Activated CD4-positive, alpha-beta T cell treated with anti-CD3 and anti-CD28 coated beads for 1 hour (primary cell): ENCODE measurements around the gene PGAM1.
"Not testable (repeated sequence)": the region's sequence is repeated elsewhere in the genome, so short reads cannot be mapped to it uniquely, and the experiment has no call there.

ENCODE experiments used
- DNase-seq: peaks from one replicate; pipeline ENCODE4 v3.0.0-alpha.2; 2020

Gene PGAM1

DNA sequence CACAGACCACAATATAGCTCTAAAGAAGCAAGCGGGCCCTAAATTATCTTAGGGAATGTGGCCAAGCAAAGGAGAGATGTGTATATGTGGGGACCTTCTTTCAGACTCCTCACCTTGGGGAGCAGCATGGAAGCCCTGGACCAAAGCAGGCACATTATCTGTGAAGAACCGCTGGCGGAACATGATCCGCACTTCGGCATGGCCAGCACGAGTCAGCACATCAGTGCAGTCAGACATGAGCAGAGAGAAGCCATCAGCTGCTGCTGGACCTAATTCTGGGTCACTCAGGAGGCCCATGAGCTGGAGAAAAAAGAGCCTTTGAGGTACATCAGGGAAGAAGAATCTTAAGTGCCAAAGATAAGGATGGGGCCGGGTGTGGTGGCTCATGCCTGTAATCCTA lies 33.9 kb downstream of the PGAM1 start:
- no peak for DNase-seq

DNA sequence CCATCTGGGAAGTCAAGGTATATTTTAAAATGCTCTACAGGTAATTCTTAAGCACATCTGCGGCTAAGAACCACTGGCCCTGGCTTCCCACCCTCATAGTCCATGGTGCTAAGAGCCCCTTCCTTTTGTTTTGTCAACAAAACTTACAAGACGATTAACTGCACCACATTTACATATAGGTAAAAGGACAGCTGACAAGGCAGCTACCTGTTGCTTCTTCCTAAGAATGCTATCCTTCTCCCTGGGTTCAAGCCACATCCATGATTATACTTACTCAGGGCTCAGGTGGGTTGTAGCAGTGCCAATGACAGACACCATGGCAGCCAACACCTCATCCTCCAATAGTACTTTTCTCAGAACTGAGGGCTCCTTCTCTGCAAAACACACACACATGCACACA lies 36.3 kb downstream of the PGAM1 start:
- DNase-seq: no peak

DNA sequence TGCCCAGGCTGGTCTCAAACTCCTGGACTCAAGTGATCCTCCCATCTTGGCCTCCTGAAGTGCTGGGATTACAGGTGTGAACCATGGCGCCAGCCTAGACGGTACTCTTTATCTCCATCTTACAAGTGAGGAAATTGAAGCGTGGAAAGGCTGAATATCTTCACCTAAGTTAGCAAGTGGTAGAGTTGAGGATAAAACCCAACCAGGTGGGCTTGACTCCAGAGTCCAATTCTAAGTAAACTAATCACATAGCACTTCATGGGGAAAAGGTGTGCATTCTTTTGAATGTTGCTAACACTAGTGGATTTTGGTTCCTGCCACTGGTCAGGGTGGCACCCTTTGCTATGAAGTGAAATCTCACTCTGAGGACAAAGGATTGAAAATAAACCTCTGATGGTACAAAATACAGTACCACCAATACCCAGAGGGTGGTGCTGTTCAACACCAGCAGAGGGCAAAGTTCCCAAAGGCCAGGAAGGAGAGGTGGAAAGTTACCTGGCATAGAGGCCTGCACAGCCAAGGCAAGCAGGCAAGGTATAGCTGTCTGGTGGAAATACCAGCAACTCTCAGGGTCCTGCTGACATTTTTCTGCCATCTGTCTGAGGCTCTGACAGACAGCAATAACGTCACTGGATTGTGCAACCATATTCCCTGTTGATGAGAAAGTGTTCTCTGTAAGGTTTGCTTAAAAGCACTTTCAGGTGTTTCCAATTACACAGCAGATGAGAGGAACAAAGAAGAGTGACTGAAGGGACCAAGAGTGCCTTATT lies 37.6 kb downstream of the PGAM1 start:
- no peak for DNase-seq

DNA sequence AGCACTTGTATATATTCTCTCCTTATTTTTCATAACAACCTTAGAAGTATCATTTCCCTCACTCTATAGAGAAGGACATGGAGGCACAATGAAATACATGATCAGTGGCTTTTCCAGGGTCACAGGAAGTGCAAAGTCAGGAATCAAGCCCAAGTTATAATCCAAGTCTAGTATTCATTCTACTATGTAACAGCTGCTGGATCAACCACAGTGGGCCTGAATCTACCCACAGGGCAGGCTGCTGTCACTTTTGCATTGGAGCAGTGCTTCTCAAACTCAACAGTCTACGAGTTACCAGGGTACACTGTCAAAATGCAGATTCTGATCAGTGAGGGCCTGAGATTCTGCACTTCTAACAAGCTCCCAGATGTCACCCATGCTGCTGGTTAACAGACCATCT lies 38.2 kb downstream of the PGAM1 start:
- DNase-seq: no peak

DNA sequence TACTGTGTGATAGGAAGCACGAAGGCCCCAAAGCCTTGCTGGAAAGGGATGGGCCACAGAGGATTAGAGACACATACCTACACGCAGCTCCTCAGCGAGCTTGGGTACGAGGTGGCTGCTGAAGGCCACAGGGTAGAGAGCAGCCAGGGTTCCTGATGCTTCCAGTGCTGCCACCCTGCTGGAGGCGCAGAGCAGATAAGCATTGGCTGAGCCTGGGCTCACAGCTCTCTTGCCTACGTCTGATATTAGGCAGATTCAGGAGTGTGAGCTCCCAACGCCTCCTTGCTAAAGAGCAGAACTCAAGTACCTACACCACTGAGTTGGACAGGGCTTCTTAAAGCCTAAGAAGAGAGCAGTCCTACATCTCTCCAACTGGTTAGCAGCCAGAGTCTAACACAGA lies 40.0 kb downstream of the PGAM1 start:
- DNase-seq: no peak

DNA sequence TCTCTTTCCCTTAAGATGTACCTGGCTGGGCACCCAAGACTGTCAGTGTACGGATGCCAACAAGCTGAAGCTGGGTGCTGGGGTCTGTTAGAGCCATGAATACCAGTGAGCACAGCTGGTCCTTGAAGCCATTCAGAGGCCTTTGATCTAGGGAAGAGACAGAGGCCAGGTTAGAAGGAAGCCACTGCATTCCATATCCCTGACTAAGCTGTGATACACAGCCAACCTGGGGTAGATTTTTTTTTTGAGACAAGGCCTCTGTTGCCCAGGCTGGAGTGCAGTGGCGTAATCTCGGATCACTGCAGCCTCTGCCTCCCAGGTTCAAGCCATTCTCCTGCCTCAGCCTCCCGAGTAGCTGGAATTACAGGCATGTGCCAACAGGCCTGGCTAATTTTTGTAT lies 40.8 kb downstream of the PGAM1 start:
- no peak for DNase-seq

DNA sequence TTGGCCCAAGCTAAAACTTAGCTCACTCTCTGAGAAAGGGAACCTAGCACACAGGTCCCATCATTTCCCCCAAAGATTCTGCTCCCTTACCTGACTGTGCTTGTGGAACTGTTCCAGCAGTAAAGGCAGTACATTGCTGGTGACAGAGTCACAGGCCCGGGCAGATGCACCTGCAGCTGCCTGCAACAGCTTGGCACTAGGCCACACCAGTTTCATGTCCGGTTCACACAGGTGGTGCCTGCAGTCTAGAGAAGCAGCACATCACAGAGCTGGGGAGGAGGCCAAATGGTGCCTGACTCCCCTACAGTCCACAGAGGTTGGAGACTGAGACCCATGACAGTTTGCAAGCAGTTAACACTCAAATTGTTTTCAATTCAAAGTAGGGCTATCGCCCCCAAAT lies 42.2 kb downstream of the PGAM1 start:
- no peak for DNase-seq

DNA sequence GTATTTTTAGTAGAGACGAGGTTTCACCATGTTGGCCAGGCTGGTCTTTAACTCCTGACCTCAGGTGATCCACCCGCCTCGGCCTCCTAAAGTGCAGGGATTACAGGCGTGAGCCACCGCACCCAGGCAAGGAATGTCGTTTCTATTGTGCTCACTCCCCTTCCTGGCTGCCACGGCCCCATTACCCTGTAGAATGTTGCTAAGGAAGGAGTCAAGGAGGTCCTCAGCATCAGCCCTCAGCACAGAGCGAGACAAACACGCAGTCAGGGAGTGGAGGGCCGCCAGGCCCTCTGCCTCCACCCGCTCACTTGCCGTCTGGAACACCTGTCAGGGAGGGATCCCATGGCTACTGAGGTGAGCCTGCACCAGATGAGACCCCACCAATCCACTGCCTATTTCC lies 42.8 kb downstream of the PGAM1 start:
- not testable (repeated sequence) for DNase-seq

DNA sequence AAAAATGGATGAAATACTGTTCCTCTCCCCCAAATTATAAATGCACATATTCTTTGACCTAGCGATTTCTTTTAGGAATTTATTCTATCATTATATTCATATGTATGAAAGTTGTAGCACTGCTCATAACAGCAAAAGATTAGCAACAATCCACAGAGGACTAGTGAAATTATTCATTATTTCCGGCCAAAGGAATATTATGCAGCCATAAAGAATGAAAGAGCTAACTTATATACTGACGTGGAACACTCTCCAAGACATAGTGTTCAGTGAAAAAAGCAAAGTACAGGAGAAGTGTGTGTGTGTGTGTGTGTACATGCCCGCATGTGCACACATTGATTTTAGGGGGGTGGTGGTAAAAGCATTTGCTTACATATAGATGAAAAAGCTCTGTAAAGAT lies 48.9 kb downstream of the PGAM1 start:
- DNase-seq: no peak

DNA sequence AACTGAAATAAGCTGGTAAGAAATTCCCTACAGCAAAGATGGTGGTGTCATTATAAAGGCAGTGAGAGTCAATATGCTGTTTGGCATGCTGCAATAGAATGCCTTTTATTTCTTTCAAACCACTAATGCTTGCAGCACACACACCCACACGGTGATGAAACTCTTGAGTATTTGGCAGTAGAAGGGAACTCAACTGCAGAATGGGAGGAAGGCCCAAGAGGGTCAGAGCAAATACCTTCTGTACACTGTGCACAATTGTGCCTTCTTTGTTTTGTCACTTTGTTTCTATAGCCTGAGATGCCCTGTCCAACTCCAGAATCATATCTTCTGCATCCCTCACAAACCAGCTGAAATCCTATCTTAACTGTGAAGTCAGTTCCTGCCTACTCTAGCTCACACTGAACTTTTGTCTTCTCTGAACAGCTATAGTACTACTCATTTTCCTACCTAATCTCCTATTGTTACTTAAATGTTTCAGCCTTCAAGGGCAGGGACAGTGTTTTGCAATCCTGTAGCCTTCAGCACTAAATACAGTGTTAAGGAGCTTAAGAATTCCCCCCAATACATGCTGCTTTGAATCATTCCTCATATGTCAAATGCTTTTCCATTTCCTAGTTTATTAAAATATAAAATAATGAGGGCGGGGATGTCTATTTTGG lies 50.1 kb downstream of the PGAM1 start:
- no peak for DNase-seq

DNA sequence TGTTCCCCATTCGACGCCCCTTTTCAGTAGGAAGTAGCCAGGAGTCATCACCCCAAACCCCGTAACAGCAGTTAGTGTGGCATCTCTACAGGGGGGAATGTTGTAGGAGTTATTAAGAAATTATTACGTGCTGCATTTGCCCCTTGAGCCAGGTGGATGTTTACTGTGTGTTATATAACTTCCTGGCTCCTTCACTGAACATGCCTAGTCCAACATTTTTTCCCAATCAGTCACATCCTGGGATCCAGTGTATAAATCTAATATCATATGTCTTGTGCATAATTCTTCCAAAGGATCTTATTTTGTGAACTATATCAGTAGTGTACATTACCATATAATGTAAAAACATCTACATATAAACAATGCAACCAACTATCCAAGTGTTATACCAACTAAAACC lies 53.4 kb downstream of the PGAM1 start:
- not testable (repeated sequence) for DNase-seq

DNA sequence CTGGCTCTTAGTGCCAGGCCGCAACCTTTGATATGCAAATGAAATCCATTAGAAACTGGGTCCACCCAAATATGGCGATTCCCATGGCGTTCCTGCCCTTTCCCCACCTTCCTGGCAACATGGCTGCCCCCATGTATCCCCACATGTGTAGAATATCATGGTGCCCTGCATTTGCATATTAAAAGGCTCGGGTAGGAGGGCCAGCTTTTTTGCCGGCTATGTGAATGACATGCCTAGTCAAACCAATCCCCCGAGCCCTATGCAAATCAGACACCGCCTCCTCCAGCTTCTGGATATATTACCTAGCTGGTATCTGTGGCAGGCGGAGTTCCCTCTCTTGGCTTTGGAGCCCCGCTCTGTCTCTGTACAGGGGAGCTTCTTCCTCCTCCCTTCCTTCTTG lies 53.9 kb downstream of the PGAM1 start:
- DNase-seq: no peak

DNA sequence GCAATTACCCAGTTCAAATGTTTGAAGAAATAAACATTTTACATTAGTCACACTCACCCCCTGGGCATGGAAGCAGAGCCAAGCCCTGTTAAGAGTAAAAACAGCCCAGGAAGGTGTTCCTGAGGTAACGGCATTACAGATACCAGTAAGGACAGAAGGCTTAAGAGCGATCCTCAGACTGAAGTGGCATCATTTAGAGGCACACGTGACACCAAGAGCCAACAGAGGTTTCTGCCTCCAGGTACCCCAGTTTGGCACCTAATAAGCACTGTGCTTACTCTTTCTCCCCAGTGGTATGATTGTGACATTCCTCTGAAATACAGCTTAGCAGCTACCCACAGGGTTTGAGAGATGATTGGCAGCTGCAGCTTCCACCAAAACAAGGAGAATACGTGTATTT lies 55.1 kb downstream of the PGAM1 start:
- no peak for DNase-seq

DNA sequence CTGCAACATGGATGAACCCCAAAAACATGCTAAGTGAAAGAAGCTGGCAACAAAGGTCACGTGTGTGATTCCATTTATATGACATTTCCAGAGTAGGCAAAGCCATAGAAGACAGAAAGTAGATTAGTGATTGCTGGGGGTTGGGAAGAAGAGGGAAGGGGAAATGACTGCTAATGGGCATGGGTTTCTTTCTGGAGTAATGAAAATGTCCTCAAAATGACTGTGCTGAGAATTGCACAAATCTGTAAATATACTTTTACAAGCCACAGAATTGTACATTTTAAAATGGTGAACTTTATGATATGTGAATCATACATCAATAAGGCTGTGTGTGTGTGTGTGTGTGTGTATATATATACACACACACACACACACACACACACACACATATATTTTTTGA lies 56.4 kb downstream of the PGAM1 start:
- DNase-seq: no peak
